ENCODE results near the gene MARK2.

DNA sequence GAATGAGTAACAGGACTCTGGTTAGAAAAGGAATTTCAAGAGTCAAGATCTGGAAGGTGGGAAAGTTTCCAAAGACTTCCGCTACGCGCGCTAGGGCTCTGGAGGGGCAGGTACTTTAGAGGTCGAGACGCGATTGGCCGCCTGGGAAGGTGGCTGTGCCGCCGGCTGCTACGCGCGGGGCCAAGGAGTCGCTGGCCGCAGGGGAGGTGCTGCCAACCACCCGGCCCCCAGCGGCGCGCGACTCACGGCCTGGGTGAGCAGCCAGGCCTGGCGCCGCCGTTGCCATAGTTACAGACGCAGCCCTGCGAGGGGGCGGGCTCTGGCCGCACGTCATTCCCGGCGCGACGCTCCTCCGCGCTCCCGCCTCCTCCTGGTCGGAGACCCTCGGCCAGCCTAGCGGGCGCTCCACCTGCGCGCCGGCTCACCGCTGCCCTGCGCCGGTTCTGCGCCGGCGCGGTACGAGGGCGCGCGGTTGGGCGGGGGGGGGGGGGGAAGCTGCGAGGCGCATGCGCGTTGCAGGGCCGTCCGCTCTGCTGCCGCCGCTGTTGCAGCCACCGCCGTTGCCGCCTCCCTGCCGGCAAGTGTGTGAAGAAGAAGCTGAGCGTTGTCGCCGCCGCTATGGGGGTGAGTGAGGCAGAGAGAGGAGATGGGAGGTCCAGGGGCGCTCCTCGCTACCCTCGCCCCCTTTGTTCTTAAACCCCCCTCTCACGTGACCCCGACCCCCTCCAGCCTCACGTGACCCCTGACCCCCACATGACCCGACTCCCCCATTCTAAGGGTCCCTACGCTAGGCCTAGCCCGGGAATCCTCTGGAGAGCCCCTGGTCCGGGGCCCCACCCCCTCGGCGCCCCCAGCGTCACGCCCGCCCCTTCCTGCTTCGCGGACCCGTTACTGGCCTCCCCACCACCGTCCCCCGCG, 99.8 kb downstream of the MARK2 start, which contains the start of gene NAA40:
- TF ChIP-seq, protein P1, sequence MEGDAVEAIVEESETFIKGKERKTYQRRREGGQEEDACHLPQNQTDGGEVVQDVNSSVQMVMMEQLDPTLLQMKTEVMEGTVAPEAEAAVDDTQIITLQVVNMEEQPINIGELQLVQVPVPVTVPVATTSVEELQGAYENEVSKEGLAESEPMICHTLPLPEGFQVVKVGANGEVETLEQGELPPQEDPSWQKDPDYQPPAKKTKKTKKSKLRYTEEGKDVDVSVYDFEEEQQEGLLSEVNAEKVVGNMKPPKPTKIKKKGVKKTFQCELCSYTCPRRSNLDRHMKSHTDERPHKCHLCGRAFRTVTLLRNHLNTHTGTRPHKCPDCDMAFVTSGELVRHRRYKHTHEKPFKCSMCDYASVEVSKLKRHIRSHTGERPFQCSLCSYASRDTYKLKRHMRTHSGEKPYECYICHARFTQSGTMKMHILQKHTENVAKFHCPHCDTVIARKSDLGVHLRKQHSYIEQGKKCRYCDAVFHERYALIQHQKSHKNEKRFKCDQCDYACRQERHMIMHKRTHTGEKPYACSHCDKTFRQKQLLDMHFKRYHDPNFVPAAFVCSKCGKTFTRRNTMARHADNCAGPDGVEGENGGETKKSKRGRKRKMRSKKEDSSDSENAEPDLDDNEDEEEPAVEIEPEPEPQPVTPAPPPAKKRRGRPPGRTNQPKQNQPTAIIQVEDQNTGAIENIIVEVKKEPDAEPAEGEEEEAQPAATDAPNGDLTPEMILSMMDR (IDR thresholded peaks at IDR 0.05; ENCODE audit: low read length), result no peak
- TF ChIP-seq EZH2phosphoT487 (IDR thresholded peaks at IDR 0.05; ENCODE audit: low read length), result no peak
- no peak for TF ChIP-seq EZH2 (optimal IDR thresholded peaks at IDR 0.05; ENCODE audit: low read depth, low read length)
